Vagina (tissue), 2 donors: ENCODE data around the gene SPTBN1.

Experiments used
- POLR2A ChIP-seq, 2 donors: fragments of 450-650 bp; IDR thresholded peaks; one replicate each; pipeline ENCODE4 v1.6.1; 2017; ENCODE audit warnings: antibody characterized with exemption in 2 of 2, mild to moderate bottlenecking in 2 of 2, moderate library complexity in 2 of 2
- POLR2AphosphoS5 ChIP-seq, 2 donors: sonication (generic); formaldehyde crosslinking; IDR thresholded peaks; one replicate each; pipeline ENCODE4 v1.9.0; 2017; ENCODE audit warnings: antibody characterized with exemption in 2 of 2, mild to moderate bottlenecking in 2 of 2, low read depth in 1 of 2; ENCODE audit not compliant: insufficient read depth in 1 of 2
- TF ChIP-seq, protein P1 (sequence below), 3 experiments: fragments of 450-650 bp in 2 of 3; fragments of 200-600 bp in 1 of 3; sonication (generic) in 1 of 3; IDR thresholded peaks; one replicate each; pipeline ENCODE4 v1.5.1; 2017 to 2019; ENCODE audit warnings: antibody characterized with exemption in 3 of 3, mild to moderate bottlenecking in 2 of 3, moderate library complexity in 2 of 3

DNA sequence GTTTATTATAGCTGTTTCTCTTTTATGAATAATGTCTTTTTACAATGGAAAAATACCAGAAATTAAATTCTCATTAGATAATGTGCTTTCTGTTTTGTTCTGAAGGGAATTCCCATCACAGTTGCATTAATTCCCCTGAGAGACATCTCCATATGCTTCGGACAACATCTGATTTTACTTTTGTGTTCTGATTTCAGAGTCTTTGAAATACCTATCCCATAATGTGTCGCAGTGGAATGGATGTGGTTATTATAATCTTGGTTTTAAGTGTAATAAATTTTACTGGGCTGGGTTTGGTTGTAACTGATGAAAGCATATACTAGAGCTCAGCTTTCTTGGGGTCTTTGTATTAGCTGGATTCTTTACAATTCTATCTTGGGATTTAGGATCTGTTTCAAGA is 12.5 kb downstream of the SPTBN1 start:
- TF ChIP-seq, protein P1, sequence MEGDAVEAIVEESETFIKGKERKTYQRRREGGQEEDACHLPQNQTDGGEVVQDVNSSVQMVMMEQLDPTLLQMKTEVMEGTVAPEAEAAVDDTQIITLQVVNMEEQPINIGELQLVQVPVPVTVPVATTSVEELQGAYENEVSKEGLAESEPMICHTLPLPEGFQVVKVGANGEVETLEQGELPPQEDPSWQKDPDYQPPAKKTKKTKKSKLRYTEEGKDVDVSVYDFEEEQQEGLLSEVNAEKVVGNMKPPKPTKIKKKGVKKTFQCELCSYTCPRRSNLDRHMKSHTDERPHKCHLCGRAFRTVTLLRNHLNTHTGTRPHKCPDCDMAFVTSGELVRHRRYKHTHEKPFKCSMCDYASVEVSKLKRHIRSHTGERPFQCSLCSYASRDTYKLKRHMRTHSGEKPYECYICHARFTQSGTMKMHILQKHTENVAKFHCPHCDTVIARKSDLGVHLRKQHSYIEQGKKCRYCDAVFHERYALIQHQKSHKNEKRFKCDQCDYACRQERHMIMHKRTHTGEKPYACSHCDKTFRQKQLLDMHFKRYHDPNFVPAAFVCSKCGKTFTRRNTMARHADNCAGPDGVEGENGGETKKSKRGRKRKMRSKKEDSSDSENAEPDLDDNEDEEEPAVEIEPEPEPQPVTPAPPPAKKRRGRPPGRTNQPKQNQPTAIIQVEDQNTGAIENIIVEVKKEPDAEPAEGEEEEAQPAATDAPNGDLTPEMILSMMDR (IDR thresholded peaks at IDR 0.05), result no peak
- TF ChIP-seq POLR2A (IDR thresholded peaks at IDR 0.05) (no peak), POLR2AphosphoS5 (IDR thresholded peaks at IDR 0.05; ENCODE audit: insufficient read depth in 1 of 2, low read depth in 1 of 2) (no peak)
